Fibroblast of the aortic adventitia (primary cell): ENCODE measurements around the gene TCEA2. TPM values are rescaled to one million over a fixed set of nuclear protein-coding genes. Genes with fewer than 3 reads are reported as not detected.

ENCODE experiments used
- DNase-seq: peaks from one replicate; pipeline ENCODE4 v3.0.0-alpha.2; 2010; ENCODE audit warnings: low read depth
- H3K4me3 ChIP-seq: 2 replicates; pipeline ENCODE4 v1.5.1; 2011; ENCODE audit warnings: low read depth, mild to moderate bottlenecking, control low read depth, low read length, moderate library complexity
- CTCF ChIP-seq: IDR thresholded peaks from 2 replicates; pipeline ENCODE4 v1.5.1; 2011; ENCODE audit warnings: mild to moderate bottlenecking, low read length, control low read depth, inconsistent platforms; ENCODE audit not compliant: insufficient read depth
- total RNA-seq: library from RNA; depleted of rRNA; stranded (reverse); fragments of >200 nt; gene quantifications from 2 replicates; pipeline ENCODE4 v1.2.3, GENCODE V29; 2012; ENCODE audit warnings: low replicate concordance

The TCEA2 gene
- total RNA-seq, 1 donor, result 23.5 TPM

- no peak overlapping the region for H3K4me3 ChIP-seq
- no peak for TF ChIP-seq CTCF
- no peak for DNase-seq
Measured at GRCh38 chr20:64055396-64055892, 7.6 kb upstream of the TCEA2 start.

GRCh38 chr20:64055893-64056638, 6.9 kb upstream of the TCEA2 start:
- peak; percentile 47 for DNase-seq
- H3K4me3 ChIP-seq, result no peak overlapping the region
- TF ChIP-seq CTCF, result no peak

- H3K4me3 ChIP-seq, result no peak overlapping the region
- TF ChIP-seq CTCF, result no peak
- no peak for DNase-seq
Measured at GRCh38 chr20:64056639-64056888, 6.4 kb upstream of the TCEA2 start.

GRCh38 chr20:64056889-64057627, 5.9 kb upstream of the TCEA2 start:
- no peak for DNase-seq
- no peak for TF ChIP-seq CTCF
- no peak overlapping the region for H3K4me3 ChIP-seq

GRCh38 chr20:64057628-64058498, 5.1 kb upstream of the TCEA2 start:
- DNase-seq, result peak; percentile 59
- no peak overlapping the region for H3K4me3 ChIP-seq

GRCh38 chr20:64058536-64058935, 4.5 kb upstream of the TCEA2 start:
- no peak overlapping the region for H3K4me3 ChIP-seq
- no peak for TF ChIP-seq CTCF
- no peak for DNase-seq

More at GRCh38 chr20:64057628-64058498, 5.1 kb upstream of the TCEA2 start:
- TF ChIP-seq CTCF, result peak; percentile 93
